NB4 (cell line): Measurements from ENCODE around the gene BPHL.

Experiments
- CTCF ChIP-seq: IDR thresholded peaks from one replicate; pipeline ENCODE4 v1.5.1; 2012; ENCODE audit warnings: low read depth, low read length
- MAX ChIP-seq: IDR thresholded peaks from 2 replicates; pipeline ENCODE4 v1.6.1; 2011; ENCODE audit warnings: low read depth, low read length
- POLR2A ChIP-seq: IDR thresholded peaks from 2 replicates; pipeline ENCODE4 v1.6.1; 2011; ENCODE audit warnings: mild to moderate bottlenecking; ENCODE audit not compliant: insufficient read length; ENCODE audit errors: extremely low read depth

- TF ChIP-seq POLR2A, result no peak
- no peak for TF ChIP-seq CTCF
- no peak for TF ChIP-seq MAX
Observed at GRCh38 chr6:3128356-3129108, 10.0 kb downstream of the BPHL start.
